Hematopoietic multipotent progenitor cell (in vitro differentiated cells): ENCODE results near the gene TUBB4B. TPM values are rescaled to one million over a fixed set of nuclear protein-coding genes. Genes with fewer than 3 reads are reported as not detected.
A peak's percentile ranks its signal among the peaks of the same experiment; 100 is the strongest.
"Not testable (repeated sequence)": the region's sequence is repeated elsewhere in the genome, so short reads cannot be mapped to it uniquely, and the experiment has no call there.

ENCODE experiments used
- DNase-seq, 3 donors: peaks; one replicate each; pipeline ENCODE4 v3.0.0-alpha.2; 2011 to 2015; ENCODE audit warnings: low read depth in 2 of 3, low spot score in 2 of 3
- total RNA-seq: library from RNA; depleted of rRNA; stranded (reverse); fragments of >200 nt; gene quantifications from one replicate; pipeline ENCODE4 v1.2.3, GENCODE V29; 2012

TUBB4B gene
- total RNA-seq, 1 donor = 141 TPM

- no peak for DNase-seq
Measured at GRCh38 chr9:137250329-137251193, 9.5 kb downstream of the TUBB4B start.

- DNase-seq = no peak
Measured at GRCh38 chr9:137251194-137251461, 10.0 kb downstream of the TUBB4B start, which contains the start of gene STPG3. Gene STPG3, plus strand, starts transcription at chr9:137251286. Its CDS starts 1 bp downstream, at chr9:137251287.

- DNase-seq = no peak
Measured at GRCh38 chr9:137251490-137252268, 10.6 kb downstream of the TUBB4B start.

- DNase-seq = no peak
Measured at GRCh38 chr9:137252555-137253506, 11.7 kb downstream of the TUBB4B start.

- DNase-seq = no peak
Measured at GRCh38 chr9:137253717-137254623, 12.9 kb downstream of the TUBB4B start.

- DNase-seq = peak; percentile 86 to 89 (median 87)
Measured at GRCh38 chr9:137254624-137255447, 13.7 kb downstream of the TUBB4B start, which contains the start of gene NELFB. Gene NELFB, plus strand, starts transcription at chr9:137255327.

- no peak for DNase-seq
Measured at GRCh38 chr9:137255448-137256114, 14.5 kb downstream of the TUBB4B start.

GRCh38 chr9:137256362-137256761, 15.3 kb downstream of the TUBB4B start:
- no peak for DNase-seq

GRCh38 chr9:137256856-137257255, 15.8 kb downstream of the TUBB4B start:
- DNase-seq = no peak

GRCh38 chr9:137262173-137262908, 21.3 kb downstream of the TUBB4B start:
- not testable (repeated sequence) for DNase-seq

GRCh38 chr9:137262909-137263285, 21.8 kb downstream of the TUBB4B start:
- no peak for DNase-seq

- no peak for DNase-seq
Measured at GRCh38 chr9:137263506-137263905, 22.4 kb downstream of the TUBB4B start.

GRCh38 chr9:137264067-137264466, 23.0 kb downstream of the TUBB4B start:
- no peak for DNase-seq

GRCh38 chr9:137265496-137266161, 24.5 kb downstream of the TUBB4B start:
- no peak for DNase-seq

- DNase-seq = no peak
Measured at GRCh38 chr9:137266162-137266527, 25.1 kb downstream of the TUBB4B start.

GRCh38 chr9:137266585-137267453, 25.7 kb downstream of the TUBB4B start:
- no peak for DNase-seq
